Hepatocyte (in vitro differentiated cells): ENCODE results near the gene KHDRBS1.

Source experiments
- EZH2 ChIP-seq: fragments of 200-600 bp; sonication (generic); IDR thresholded peaks from 2 replicates; pipeline ENCODE4 v1.6.1; 2016; ENCODE audit warnings: antibody characterized with exemption, mild to moderate bottlenecking, borderline replicate concordance
- EZH2phosphoT487 ChIP-seq: fragments of 200-600 bp; sonication (generic); IDR thresholded peaks from one replicate; pipeline ENCODE4 v1.6.1; 2018; ENCODE audit warnings: antibody characterized with exemption, mild to moderate bottlenecking, low read depth, moderate library complexity; ENCODE audit not compliant: unreplicated experiment, severe bottlenecking
- TF ChIP-seq, protein P1 (sequence below): fragments of 200-600 bp; sonication (generic); IDR thresholded peaks from 2 replicates; pipeline ENCODE4 v1.5.1; 2016; ENCODE audit warnings: antibody characterized with exemption, mild to moderate bottlenecking; ENCODE audit not compliant: poor library complexity

DNA sequence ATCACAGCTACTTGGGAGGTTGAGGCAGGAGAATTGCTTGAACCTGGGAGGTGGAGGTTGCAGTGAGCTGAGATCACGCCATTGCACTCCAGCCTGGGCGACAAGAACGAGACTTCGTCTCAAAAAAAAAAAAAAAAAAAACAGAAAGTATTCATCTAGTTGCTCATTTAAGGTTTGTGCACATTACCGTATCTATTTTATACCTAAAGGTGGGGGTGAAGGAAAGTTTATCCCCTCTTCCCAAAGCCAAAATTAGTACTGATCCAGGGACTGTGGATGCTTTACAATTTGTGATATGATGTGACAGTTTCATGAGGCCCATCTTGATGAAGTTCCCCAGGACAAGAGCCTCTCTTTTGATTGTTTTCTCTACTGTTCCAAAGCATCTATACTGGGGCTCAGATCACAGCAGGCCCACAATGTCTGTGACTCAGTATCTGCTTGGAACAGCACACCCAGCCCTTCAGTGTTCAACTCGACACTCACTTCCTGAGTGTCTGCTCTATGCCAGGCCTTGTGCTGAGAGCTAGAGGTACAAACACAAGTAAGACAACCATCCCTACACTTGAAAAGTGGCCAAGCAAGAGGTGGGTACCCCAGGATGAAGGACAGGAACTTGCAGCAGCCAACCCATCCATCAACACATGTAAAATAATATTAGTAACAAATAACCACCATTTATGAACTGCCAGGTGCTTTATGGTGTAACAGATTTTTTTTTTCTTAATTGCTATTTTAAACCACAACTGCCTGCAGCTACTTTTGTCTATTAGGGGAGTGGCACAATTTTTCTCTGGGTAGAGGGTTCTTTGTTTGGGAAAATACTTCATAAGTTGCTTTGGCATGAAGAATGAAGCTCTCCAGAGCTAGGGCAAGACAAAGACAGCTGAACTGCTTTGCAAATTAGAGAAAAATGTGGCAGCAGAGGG lies 29.0 kb upstream of the KHDRBS1 start:
- TF ChIP-seq, protein P1, sequence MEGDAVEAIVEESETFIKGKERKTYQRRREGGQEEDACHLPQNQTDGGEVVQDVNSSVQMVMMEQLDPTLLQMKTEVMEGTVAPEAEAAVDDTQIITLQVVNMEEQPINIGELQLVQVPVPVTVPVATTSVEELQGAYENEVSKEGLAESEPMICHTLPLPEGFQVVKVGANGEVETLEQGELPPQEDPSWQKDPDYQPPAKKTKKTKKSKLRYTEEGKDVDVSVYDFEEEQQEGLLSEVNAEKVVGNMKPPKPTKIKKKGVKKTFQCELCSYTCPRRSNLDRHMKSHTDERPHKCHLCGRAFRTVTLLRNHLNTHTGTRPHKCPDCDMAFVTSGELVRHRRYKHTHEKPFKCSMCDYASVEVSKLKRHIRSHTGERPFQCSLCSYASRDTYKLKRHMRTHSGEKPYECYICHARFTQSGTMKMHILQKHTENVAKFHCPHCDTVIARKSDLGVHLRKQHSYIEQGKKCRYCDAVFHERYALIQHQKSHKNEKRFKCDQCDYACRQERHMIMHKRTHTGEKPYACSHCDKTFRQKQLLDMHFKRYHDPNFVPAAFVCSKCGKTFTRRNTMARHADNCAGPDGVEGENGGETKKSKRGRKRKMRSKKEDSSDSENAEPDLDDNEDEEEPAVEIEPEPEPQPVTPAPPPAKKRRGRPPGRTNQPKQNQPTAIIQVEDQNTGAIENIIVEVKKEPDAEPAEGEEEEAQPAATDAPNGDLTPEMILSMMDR: no peak
- TF ChIP-seq EZH2phosphoT487 (no peak), EZH2 (no peak)
